Non-pigmented ciliary epithelial cell (primary cell): ENCODE data around the gene ABTB2.
A peak's percentile ranks its signal among the peaks of the same experiment; 100 is the strongest.
"Not testable (repeated sequence)": the region's sequence is repeated elsewhere in the genome, so short reads cannot be mapped to it uniquely, and the experiment has no call there.

ENCODE experiments used
- DNase-seq: peaks from one replicate; pipeline ENCODE4 v3.0.0-alpha.2; 2010; ENCODE audit warnings: low read depth

Gene ABTB2

DNA sequence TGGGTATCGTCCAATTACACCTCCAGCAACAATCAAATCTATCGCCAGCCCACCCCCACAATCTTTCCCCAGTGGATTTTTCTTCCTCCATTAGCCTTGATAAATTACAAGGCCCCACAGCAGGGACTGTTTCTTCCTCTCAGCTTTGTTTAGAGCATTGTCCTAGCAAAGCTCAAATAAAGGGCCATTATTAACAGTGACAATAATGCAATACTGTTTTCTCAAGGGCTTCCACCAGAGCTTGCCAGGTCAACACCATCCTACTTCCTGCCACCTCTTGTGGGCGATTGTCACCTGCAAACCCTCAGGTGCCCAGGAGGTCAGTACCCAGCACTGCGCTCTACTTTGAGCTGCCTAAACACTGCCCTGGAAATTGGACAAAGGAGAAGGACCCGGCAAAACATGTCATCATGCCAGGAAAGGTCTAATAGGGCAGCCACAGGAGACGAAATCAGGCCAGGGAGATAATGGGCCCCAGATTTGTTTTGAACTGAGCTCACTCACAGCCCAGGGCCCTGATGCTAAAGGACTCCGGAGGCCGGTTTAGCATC, 95.2 kb downstream of the ABTB2 start:
- no peak for DNase-seq

DNA sequence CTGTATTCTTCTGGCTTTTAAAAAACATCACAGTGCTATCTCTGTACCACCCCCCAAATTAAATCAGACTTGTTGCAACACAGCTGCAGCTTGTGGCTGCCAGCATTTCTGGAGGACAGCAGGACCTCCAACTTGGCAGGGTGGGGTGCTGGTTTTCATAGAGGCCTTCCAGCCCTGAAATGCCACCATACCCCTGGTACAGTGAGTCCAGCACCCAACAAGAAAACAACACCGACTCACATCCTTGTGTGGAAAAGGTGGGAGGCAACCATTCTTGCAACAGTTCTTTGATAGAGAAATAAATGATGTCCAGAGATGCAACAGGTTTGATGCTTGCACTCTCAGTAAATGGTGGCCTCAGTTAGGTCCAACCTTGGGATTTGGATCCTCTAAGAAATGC, 96.0 kb downstream of the ABTB2 start:
- DNase-seq = no peak

DNA sequence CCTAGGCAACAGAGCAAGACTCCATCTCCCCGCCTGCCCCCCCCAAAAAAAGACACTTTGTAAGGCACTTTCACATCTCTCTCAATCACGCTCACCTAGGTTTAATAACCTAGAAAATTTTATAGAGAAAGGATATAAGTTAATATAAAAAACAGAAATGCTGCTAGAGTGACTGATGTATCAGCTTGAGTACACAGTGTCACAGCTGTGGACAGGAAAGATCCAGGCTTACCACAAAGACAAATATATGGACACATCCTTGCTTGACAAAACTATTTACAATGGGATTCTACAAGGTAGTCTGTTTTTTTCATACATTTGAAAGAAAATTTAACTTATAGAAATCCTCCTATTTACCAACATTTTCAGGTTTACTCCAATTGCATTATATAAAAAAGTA, 96.7 kb downstream of the ABTB2 start:
- no peak for DNase-seq

DNA sequence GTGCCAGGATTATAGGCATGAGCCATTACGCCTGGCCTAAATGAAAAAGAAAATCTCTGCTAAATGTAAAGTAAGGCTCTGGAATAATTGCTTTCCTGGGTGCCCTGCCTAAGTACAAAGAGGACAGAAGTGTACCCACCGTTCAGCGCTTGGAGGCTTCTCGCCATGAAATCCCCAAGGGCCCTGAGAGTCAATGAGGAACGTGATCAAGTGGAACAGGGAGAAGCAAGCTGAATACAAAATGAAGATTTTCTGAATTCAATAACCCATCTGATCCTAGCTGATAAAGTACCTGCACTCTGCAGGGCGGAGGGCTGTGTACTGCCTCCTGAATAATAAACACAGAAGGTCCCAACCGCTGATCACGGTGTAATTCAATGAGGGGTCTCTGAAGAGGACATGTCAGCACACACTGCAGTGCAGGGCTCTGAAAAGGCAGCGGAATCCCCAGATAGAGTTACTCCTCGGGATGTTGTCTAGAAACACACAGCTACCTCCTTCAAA, 97.7 kb downstream of the ABTB2 start:
- DNase-seq = no peak

DNA sequence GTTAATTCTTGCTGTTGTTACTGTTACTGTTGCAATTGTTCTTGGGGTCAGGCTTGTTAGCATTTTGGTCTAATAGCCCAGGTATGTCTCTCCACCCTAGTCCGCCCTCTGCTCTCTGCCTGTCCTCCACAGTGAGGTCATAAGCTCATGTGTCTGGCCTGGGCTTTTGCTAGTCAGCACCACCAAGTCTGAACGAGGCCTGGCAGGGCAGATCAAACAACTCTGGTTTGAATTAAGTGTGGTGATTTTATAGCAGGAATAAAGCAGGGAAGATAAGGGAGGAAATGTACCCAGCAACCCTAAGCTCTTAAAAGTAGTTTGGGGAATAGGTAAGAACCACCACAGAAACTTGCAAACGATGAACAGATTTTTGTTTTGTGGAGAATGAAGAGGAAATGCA, 98.7 kb downstream of the ABTB2 start:
- no peak for DNase-seq

- DNase-seq = no peak
Measured at GRCh38 chr11:34256626-34257025, 101.2 kb downstream of the ABTB2 start.

GRCh38 chr11:34256150-34256549, 101.7 kb downstream of the ABTB2 start:
- no peak for DNase-seq

GRCh38 chr11:34255101-34255500, 102.7 kb downstream of the ABTB2 start:
- DNase-seq = no peak

- DNase-seq = no peak
Measured at GRCh38 chr11:34254011-34254410, 103.8 kb downstream of the ABTB2 start.

- no peak for DNase-seq
Measured at GRCh38 chr11:34252651-34253050, 105.2 kb downstream of the ABTB2 start.

GRCh38 chr11:34252015-34252414, 105.8 kb downstream of the ABTB2 start:
- DNase-seq = no peak

DNA sequence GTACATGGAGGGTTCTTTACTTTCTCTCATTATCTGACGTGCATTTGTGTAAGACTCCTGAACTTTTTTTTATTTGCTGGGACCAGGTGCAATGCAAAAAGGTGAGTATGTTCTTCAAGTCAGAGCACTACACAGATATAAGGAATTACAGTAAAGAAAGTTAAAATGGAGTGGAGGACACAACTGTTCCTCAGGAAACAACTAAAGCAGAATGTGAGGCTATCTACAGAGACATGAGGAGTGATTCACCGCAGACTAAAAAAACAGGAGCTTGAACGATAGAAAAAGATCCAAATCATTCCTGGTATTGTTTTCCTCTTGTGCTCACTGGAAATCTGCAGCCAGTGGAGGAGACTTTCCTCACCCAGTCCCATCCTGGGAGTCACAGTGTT, 106.2 kb downstream of the ABTB2 start:
- DNase-seq = no peak

DNA sequence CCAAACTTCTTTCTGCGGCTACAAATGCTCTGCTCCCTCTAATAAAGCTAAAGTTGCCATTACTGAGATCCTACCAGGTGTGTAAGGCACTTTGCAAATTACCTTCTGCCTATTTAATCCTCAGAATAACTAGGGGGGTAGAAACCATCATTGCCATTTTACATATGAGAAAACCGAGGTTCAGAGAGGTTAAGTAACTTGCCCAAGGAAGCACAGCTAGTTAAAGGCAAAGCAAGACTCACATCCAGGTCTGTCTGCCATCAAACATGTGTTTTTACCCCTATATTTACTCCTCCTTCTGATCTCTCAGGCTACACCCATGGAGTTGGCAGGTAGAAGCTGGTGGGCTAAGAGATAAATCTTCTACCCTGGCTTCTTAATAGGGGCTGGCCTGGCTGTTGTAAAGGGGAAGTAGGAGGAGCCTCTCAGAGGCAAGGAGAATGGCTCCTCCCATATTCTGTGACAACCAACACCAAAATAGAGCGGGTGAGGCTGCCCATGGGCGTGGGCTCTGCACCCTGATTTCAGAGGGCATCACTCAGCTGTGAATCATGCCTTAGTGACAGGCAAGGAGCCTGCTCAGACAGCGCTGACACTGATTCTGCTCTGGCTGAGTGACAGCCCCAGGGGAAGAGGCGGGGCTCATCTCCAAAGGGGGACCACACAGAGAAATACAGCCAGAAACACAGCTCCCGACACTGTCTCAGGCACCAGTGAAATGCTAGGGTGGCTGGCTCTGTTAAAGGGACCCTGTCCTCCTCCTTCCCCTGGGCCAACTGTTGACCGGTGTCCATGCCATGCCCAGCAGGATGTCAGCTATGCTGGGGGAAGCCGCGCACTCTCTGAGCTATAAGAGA, 106.8 kb downstream of the ABTB2 start:
- DNase-seq = no peak

- no peak for DNase-seq
Measured at GRCh38 chr11:34250211-34250610, 107.6 kb downstream of the ABTB2 start.

- DNase-seq = no peak
Measured at GRCh38 chr11:34249439-34249838, 108.4 kb downstream of the ABTB2 start.

- not testable (repeated sequence) for DNase-seq
Measured at GRCh38 chr11:34246511-34246910, 111.3 kb downstream of the ABTB2 start.

DNA sequence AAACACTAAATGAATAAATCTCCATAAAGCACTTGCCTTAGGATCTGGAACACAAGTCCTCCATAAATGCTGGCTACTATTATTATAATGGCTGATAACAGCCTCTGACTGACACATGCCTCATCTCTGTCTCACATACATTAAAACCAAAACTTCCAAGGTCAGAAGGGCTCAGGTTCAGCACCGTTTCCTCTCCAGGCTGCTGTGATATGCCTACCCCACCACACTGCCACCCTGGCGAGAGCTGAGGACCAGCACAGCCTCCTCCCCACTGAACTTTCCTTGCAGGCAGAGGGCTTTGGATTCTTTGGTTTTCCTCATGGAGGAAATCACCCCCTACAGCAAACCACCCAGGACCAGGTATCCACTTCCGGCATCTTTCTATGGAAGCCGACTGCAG, 112.8 kb downstream of the ABTB2 start:
- no peak for DNase-seq

GRCh38 chr11:34243600-34244464, 114.0 kb downstream of the ABTB2 start:
- DNase-seq = peak; percentile 51

GRCh38 chr11:34242037-34242625, 115.7 kb downstream of the ABTB2 start:
- no peak for DNase-seq

GRCh38 chr11:34240150-34240494, 117.7 kb downstream of the ABTB2 start:
- DNase-seq = no peak

DNA sequence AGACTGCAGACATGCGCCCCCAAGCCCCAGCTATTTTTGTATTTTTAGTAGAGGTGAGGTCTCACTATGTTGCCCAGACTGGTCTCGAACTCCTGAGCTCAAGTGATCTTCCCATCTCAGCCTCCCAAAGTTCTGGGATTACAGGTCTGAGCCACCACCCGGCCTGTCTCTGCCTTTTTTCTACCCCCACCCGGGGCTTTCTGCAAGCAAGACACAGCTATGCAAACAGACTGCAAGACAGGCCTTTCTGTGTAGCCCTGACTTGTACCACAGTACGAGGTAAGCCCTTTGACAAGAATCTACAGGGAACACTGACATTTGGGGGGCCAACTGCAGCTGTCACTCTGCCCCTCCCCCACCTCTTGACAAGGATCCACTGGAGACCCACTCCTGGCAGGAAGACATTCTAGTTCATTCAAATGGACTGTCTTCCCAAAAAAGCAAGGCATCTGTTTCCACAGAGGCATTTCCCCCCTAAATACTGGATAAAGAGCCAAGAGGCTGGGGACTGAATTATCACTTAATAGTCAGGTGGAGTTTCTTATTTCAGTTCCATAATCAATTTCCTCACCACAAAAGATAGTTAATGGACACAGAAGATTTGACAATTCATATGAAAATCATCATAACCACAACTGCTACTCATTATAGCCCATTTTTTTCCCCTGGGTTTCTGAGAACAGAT, 118.2 kb downstream of the ABTB2 start:
- DNase-seq = no peak

DNA sequence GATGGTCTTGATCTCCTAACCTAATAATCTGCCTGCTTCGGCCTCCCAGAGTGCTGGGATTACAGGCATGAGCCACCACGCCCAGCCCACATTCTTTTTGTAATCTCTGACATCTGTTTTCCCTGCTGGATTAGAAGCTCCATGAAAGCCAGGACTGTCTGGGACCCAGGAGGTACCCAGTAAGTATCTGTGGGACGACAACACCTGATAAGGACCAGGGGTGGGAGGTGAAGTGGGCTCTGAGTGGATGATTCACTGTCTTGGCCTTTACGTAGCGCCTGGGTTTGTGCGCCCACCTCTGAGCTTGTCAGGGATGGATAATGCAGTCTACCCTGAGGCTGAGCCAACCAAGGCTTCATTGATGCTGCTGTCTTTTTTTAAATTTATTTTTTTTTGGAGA, 118.8 kb downstream of the ABTB2 start:
- no peak for DNase-seq
